Stomach smooth muscle (tissue), 2 donors: ENCODE measurements around the gene LRRC7.

Experiments used
- H3K27ac ChIP-seq: one replicate; pipeline ENCODE4 v1.7.0; 2013; ENCODE audit warnings: mild to moderate bottlenecking, low read length, inconsistent platforms
- H3K27me3 ChIP-seq, 2 donors: one replicate each; pipeline ENCODE4 v1.7.0; 2013; ENCODE audit warnings: low read length in 2 of 2; ENCODE audit not compliant: insufficient read depth in 2 of 2, control insufficient read depth in 1 of 2
- H3K36me3 ChIP-seq, 2 donors: one replicate each; pipeline ENCODE4 v1.7.0; 2013; ENCODE audit warnings: low read length in 2 of 2; ENCODE audit not compliant: control insufficient read depth in 2 of 2, insufficient read depth in 2 of 2
- H3K4me1 ChIP-seq: one replicate; pipeline ENCODE4 v1.7.0; 2013; ENCODE audit warnings: low read length; ENCODE audit not compliant: control insufficient read depth, insufficient read depth
- H3K4me3 ChIP-seq, 2 donors: one replicate each; pipeline ENCODE4 v1.7.0; 2013; ENCODE audit warnings: low read length in 2 of 2
- H3K9ac ChIP-seq, 2 donors: one replicate each; pipeline ENCODE4 v1.7.0; 2013; ENCODE audit warnings: low read length in 2 of 2, mild to moderate bottlenecking in 1 of 2
- H3K9me3 ChIP-seq, 2 donors: one replicate each; pipeline ENCODE4 v1.7.0; 2013; ENCODE audit warnings: low read length in 2 of 2; ENCODE audit not compliant: control insufficient read depth in 2 of 2
- donor health status: healthy.
- donor health status: Pancreatic carcinoma.

LRRC7 gene

GRCh38 chr1:69649383-69649990 lies 81.8 kb downstream of the LRRC7 start:
- no peak overlapping the region for H3K9ac ChIP-seq
- no peaks in the 10 kb centered on the region for H3K36me3 ChIP-seq
- H3K4me3 ChIP-seq: no peak overlapping the region
- no peaks in the 10 kb centered on the region for H3K4me1 ChIP-seq
- H3K9me3 ChIP-seq: no peaks in the 10 kb centered on the region
- no peak overlapping the region for H3K27ac ChIP-seq
- H3K27me3 ChIP-seq: no peaks in the 10 kb centered on the region

- H3K9ac ChIP-seq: no peak overlapping the region
- no peak overlapping the region for H3K4me3 ChIP-seq
- no peaks in the 10 kb centered on the region for H3K4me1 ChIP-seq
- no peaks in the 10 kb centered on the region for H3K9me3 ChIP-seq
- H3K36me3 ChIP-seq: no peaks in the 10 kb centered on the region
- H3K27me3 ChIP-seq: no peaks in the 10 kb centered on the region
- H3K27ac ChIP-seq: no peak overlapping the region
These were observed 83.1 kb downstream of the LRRC7 start for GRCh38 chr1:69650779-69651178.

GRCh38 chr1:69651656-69652055 lies 83.9 kb downstream of the LRRC7 start:
- no peaks in the 10 kb centered on the region for H3K36me3 ChIP-seq
- H3K27me3 ChIP-seq: no peaks in the 10 kb centered on the region
- no peak overlapping the region for H3K27ac ChIP-seq
- H3K9ac ChIP-seq: no peak overlapping the region
- no peaks in the 10 kb centered on the region for H3K4me1 ChIP-seq
- H3K9me3 ChIP-seq: no peaks in the 10 kb centered on the region
- no peak overlapping the region for H3K4me3 ChIP-seq

- no peak overlapping the region for H3K9ac ChIP-seq
- H3K9me3 ChIP-seq: no peaks in the 10 kb centered on the region
- H3K27ac ChIP-seq: no peak overlapping the region
- no peaks in the 10 kb centered on the region for H3K36me3 ChIP-seq
- no peaks in the 10 kb centered on the region for H3K4me1 ChIP-seq
- H3K4me3 ChIP-seq: no peak overlapping the region
- H3K27me3 ChIP-seq: no peaks in the 10 kb centered on the region
These were observed 90.2 kb downstream of the LRRC7 start for GRCh38 chr1:69657971-69658370.

- H3K4me1 ChIP-seq: no peaks in the 10 kb centered on the region
- H3K27me3 ChIP-seq: no peaks in the 10 kb centered on the region
- no peak overlapping the region for H3K27ac ChIP-seq
- H3K9ac ChIP-seq: no peak overlapping the region
- H3K9me3 ChIP-seq: no peaks in the 10 kb centered on the region
- H3K4me3 ChIP-seq: no peak overlapping the region
- no peaks in the 10 kb centered on the region for H3K36me3 ChIP-seq
These were observed 94.0 kb downstream of the LRRC7 start for GRCh38 chr1:69661686-69662085.

- Histone ChIP-seq H3K4me3 (no peak overlapping the region), H3K27me3 (no peaks in the 10 kb centered on the region)
These were observed 94.6 kb downstream of the LRRC7 start for GRCh38 chr1:69662321-69662720.

GRCh38 chr1:69671363-69672010 lies 103.8 kb downstream of the LRRC7 start:
- H3K27me3 ChIP-seq: no peaks in the 10 kb centered on the region
- H3K4me1 ChIP-seq: no peaks in the 10 kb centered on the region
- H3K27ac ChIP-seq: no peak overlapping the region
- no peaks in the 10 kb centered on the region for H3K36me3 ChIP-seq
- H3K9me3 ChIP-seq: no peaks in the 10 kb centered on the region
- no peak overlapping the region for H3K9ac ChIP-seq
- no peak overlapping the region for H3K4me3 ChIP-seq

More at GRCh38 chr1:69662321-69662720, 94.6 kb downstream of the LRRC7 start:
- Histone ChIP-seq H3K9ac (no peak overlapping the region), H3K9me3 (no peaks in the 10 kb centered on the region), H3K36me3 (no peaks in the 10 kb centered on the region), H3K27ac (no peak overlapping the region), H3K4me1 (no peaks in the 10 kb centered on the region)

GRCh38 chr1:69673321-69673720 lies 105.6 kb downstream of the LRRC7 start:
- H3K27me3 ChIP-seq: no peaks in the 10 kb centered on the region
- no peak overlapping the region for H3K4me3 ChIP-seq
- H3K4me1 ChIP-seq: no peaks in the 10 kb centered on the region
- H3K36me3 ChIP-seq: no peaks in the 10 kb centered on the region
- no peaks in the 10 kb centered on the region for H3K9me3 ChIP-seq
- H3K27ac ChIP-seq: no peak overlapping the region
- H3K9ac ChIP-seq: no peak overlapping the region

- no peak overlapping the region for H3K4me3 ChIP-seq
- no peaks in the 10 kb centered on the region for H3K36me3 ChIP-seq
- H3K9me3 ChIP-seq: no peaks in the 10 kb centered on the region
These were observed 112.2 kb downstream of the LRRC7 start for GRCh38 chr1:69679965-69680364.

GRCh38 chr1:69686367-69686984 lies 118.8 kb downstream of the LRRC7 start:
- H3K9ac ChIP-seq: no peak overlapping the region
- H3K4me3 ChIP-seq: no peak overlapping the region
- no peaks in the 10 kb centered on the region for H3K36me3 ChIP-seq
- H3K27me3 ChIP-seq: no peaks in the 10 kb centered on the region
- H3K4me1 ChIP-seq: no peaks in the 10 kb centered on the region
- H3K27ac ChIP-seq: no peak overlapping the region
- H3K9me3 ChIP-seq: no peaks in the 10 kb centered on the region

More at GRCh38 chr1:69679965-69680364, 112.2 kb downstream of the LRRC7 start:
- no peaks in the 10 kb centered on the region for H3K27me3 ChIP-seq
- no peak overlapping the region for H3K9ac ChIP-seq
- no peaks in the 10 kb centered on the region for H3K4me1 ChIP-seq
- H3K27ac ChIP-seq: no peak overlapping the region

- Histone ChIP-seq H3K27me3 (no peaks in the 10 kb centered on the region), H3K27ac (no peak overlapping the region), H3K4me1 (no peaks in the 10 kb centered on the region), H3K9me3 (no peaks in the 10 kb centered on the region), H3K4me3 (no peak overlapping the region), H3K36me3 (no peaks in the 10 kb centered on the region), H3K9ac (no peak overlapping the region)
These were observed 120.5 kb downstream of the LRRC7 start for GRCh38 chr1:69688193-69688592.
